Skin epidermis (tissue), 12 donors: ENCODE measurements around the gene PLEKHA7.
A peak's percentile ranks its signal among the peaks of the same experiment; 100 is the strongest.
"Not testable (repeated sequence)": the region's sequence is repeated elsewhere in the genome, so short reads cannot be mapped to it uniquely, and the experiment has no call there.

ENCODE experiments used
- H3K27ac ChIP-seq, 21 experiments: fragments of 200-600 bp; sonication (generic) in 11 of 21; one replicate each; pipeline ENCODE4 v1.5.0; 2020; ENCODE audit warnings: mild to moderate bottlenecking in 3 of 21, inconsistent platforms in 2 of 21, moderate library complexity in 2 of 21
- H3K4me3 ChIP-seq, 7 experiments: fragments of 200-600 bp; sonication (generic) in 2 of 7; one replicate each; pipeline ENCODE4 v1.5.0; 2020; ENCODE audit warnings: inconsistent platforms in 2 of 7, mild to moderate bottlenecking in 2 of 7, moderate library complexity in 1 of 7

The PLEKHA7 gene

GRCh38 chr11:16981651-16982194, 32.5 kb downstream of the PLEKHA7 start:
- Histone ChIP-seq H3K4me3 (no peak overlapping the region), H3K27ac (peak overlapping the region in 4 of 21 experiments; percentile 9 to 41 (median 24))

GRCh38 chr11:16979703-16980622, 34.3 kb downstream of the PLEKHA7 start:
- H3K27ac ChIP-seq = no peak overlapping the region
- no peak overlapping the region for H3K4me3 ChIP-seq

- Histone ChIP-seq H3K4me3 (no peak overlapping the region), H3K27ac (no peak overlapping the region)
Measured at GRCh38 chr11:16977994-16978315, 36.3 kb downstream of the PLEKHA7 start.

GRCh38 chr11:16977136-16977993, 36.8 kb downstream of the PLEKHA7 start:
- Histone ChIP-seq H3K27ac (no peak overlapping the region), H3K4me3 (no peak overlapping the region)

- Histone ChIP-seq H3K4me3 (no peak overlapping the region), H3K27ac (no peak overlapping the region)
Measured at GRCh38 chr11:16976379-16976778, 37.8 kb downstream of the PLEKHA7 start.

GRCh38 chr11:16975906-16976305, 38.3 kb downstream of the PLEKHA7 start:
- Histone ChIP-seq H3K27ac (no peak overlapping the region), H3K4me3 (no peak overlapping the region)

- no peak overlapping the region for H3K4me3 ChIP-seq
- no peak overlapping the region for H3K27ac ChIP-seq
Measured at GRCh38 chr11:16973338-16973964, 40.8 kb downstream of the PLEKHA7 start.

GRCh38 chr11:16969010-16969999, 44.9 kb downstream of the PLEKHA7 start:
- Histone ChIP-seq H3K27ac (no peak overlapping the region), H3K4me3 (no peak overlapping the region)

- Histone ChIP-seq H3K4me3 (no peak overlapping the region), H3K27ac (no peak overlapping the region)
Measured at GRCh38 chr11:16968196-16968595, 46.0 kb downstream of the PLEKHA7 start.

- H3K27ac ChIP-seq = no peak overlapping the region
- no peak overlapping the region for H3K4me3 ChIP-seq
Measured at GRCh38 chr11:16966930-16967671, 47.1 kb downstream of the PLEKHA7 start.

GRCh38 chr11:16964501-16964900, 49.7 kb downstream of the PLEKHA7 start:
- Histone ChIP-seq H3K4me3 (no peak overlapping the region), H3K27ac (no peak overlapping the region)

- no peak overlapping the region for H3K4me3 ChIP-seq
- no peak overlapping the region for H3K27ac ChIP-seq
Measured at GRCh38 chr11:16963316-16963876, 50.8 kb downstream of the PLEKHA7 start.

- H3K27ac ChIP-seq, H3K4me3 ChIP-seq: not testable (repeated sequence)
Measured at GRCh38 chr11:16962589-16962988, 51.6 kb downstream of the PLEKHA7 start.

GRCh38 chr11:16962146-16962545, 52.1 kb downstream of the PLEKHA7 start:
- Histone ChIP-seq H3K4me3 (no peak overlapping the region), H3K27ac (no peak overlapping the region)

GRCh38 chr11:16960250-16960649, 54.0 kb downstream of the PLEKHA7 start:
- Histone ChIP-seq H3K4me3 (no peak overlapping the region), H3K27ac (peak overlapping the region in 1 of 21 experiments; percentile 33)

GRCh38 chr11:16959602-16960001, 54.6 kb downstream of the PLEKHA7 start:
- Histone ChIP-seq H3K27ac (peak overlapping the region in 1 of 21 experiments; percentile 33), H3K4me3 (no peak overlapping the region)

- no peak overlapping the region for H3K27ac ChIP-seq
Measured at GRCh38 chr11:16958833-16959232, 55.4 kb downstream of the PLEKHA7 start.

More at GRCh38 chr11:16958833-16959232, 55.4 kb downstream of the PLEKHA7 start:
- no peak overlapping the region for H3K4me3 ChIP-seq
